ENCODE measurements around the gene ADAMTS14. TPM values are rescaled to one million over a fixed set of nuclear protein-coding genes. Genes with fewer than 3 reads are reported as not detected.

ADAMTS14 gene
- total RNA-seq, 4 donors from 2014 or later = 4.2 to 12.1 (median 7.4) TPM

DNA sequence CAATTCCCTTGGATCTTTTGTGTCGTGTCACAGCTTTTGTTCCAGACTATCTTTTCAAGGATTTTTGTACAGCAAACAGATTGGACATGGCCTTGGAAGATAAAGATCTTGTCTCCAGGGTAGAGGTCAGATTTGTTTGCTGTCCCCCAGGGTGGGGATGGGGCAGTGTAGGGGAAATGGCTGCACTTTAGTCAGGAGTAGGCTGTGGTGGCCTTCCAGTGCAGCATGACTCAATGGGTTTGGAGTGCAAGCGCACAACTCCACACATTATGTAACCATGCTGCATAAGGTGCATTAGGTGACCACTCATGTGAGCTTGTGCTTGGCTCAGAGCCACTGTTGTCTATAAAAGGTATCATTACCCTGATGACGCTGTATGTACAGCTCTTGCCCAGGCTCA is 23.9 kb upstream of the ADAMTS14 start:
- Histone ChIP-seq H3K27ac (no peak overlapping the region), H3K9me3 (peaks cover 0 to 13% (median 0%) of the 10 kb centered on the region in 4 donors), H3K4me3 (no peak overlapping the region), H3K4me1 (peaks cover 0 to 9% (median 0%) of the 10 kb centered on the region in 4 donors), H3K36me3 (no peaks in the 10 kb centered on the region), H3K27me3 (no peaks in the 10 kb centered on the region)
- no peak for TF ChIP-seq POLR2A (IDR thresholded peaks at IDR 0.05)
- TF ChIP-seq, protein P1, sequence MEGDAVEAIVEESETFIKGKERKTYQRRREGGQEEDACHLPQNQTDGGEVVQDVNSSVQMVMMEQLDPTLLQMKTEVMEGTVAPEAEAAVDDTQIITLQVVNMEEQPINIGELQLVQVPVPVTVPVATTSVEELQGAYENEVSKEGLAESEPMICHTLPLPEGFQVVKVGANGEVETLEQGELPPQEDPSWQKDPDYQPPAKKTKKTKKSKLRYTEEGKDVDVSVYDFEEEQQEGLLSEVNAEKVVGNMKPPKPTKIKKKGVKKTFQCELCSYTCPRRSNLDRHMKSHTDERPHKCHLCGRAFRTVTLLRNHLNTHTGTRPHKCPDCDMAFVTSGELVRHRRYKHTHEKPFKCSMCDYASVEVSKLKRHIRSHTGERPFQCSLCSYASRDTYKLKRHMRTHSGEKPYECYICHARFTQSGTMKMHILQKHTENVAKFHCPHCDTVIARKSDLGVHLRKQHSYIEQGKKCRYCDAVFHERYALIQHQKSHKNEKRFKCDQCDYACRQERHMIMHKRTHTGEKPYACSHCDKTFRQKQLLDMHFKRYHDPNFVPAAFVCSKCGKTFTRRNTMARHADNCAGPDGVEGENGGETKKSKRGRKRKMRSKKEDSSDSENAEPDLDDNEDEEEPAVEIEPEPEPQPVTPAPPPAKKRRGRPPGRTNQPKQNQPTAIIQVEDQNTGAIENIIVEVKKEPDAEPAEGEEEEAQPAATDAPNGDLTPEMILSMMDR (IDR thresholded peaks at IDR 0.05) = no peak
- TF ChIP-seq EP300 (IDR thresholded peaks at IDR 0.05) = no peak
- no peak for DNase-seq (ENCODE audit: low spot score in 2 of 2)
- 96 to 100% methylated on average over 3 of the region's 3 CpGs for WGBS, 2 donors

DNA sequence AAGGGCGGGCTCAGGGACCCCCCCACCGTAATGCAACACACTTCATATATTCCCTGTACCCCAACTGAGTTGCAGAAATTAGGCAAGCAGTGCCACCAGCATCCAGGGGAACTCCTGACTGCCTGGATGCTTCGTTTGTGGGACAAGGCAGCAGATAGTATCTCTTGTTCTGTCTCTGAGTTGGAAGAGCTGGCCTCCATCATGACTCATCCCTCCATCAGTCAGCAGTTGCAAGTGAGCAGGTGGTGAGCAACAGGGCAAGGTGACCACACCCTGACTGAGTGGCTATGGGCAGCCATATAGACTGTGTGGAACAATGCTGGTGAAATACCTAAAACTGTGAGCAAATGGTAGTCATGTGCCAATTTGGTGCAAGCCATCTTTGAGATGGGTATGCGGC is 22.8 kb upstream of the ADAMTS14 start:
- H3K27me3 ChIP-seq = no peaks in the 10 kb centered on the region
- peaks cover 0 to 13% (median 0%) of the 10 kb centered on the region in 4 donors for H3K9me3 ChIP-seq
- H3K4me3 ChIP-seq = no peak overlapping the region
- peaks cover 0 to 15% (median 0%) of the 10 kb centered on the region in 4 donors for H3K4me1 ChIP-seq
- no peaks in the 10 kb centered on the region for H3K36me3 ChIP-seq
- no peak overlapping the region for H3K27ac ChIP-seq
- 69 to 85% methylated on average over 4 of the region's 4 CpGs for WGBS, 2 donors
- DNase-seq (ENCODE audit: low spot score in 2 of 2) = no peak
- TF ChIP-seq, protein P1 (IDR thresholded peaks at IDR 0.05) = no peak
- TF ChIP-seq EP300 (IDR thresholded peaks at IDR 0.05) (no peak), POLR2A (IDR thresholded peaks at IDR 0.05) (no peak)

DNA sequence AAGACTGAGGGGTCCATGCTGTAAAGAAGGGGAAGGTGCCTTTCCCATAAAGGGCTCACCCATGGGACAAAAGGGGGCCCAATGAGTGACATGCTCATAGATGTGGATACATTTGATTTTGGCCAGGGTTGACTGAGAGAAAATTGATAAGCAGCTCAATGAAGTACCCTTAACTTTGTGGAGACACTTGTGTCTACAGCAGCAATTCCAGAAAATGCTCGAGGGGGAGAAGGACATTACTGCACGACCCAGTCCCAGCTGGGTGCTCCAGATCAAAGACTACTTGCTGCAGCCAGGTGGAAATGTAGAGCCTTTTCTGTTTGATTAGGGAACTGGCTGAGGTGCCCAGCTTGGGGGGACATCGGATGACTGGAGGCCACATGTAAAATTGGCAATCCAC is 22.2 kb upstream of the ADAMTS14 start:
- DNase-seq (ENCODE audit: low spot score in 2 of 2) = no peak
- WGBS, 2 donors = 93 to 98% methylated on average over 3 of the region's 3 CpGs
- H3K9me3 ChIP-seq = peaks cover 0 to 13% (median 0%) of the 10 kb centered on the region in 4 donors
- peaks cover 0 to 15% (median 0%) of the 10 kb centered on the region in 4 donors for H3K4me1 ChIP-seq
- H3K36me3 ChIP-seq = no peaks in the 10 kb centered on the region
- no peak overlapping the region for H3K27ac ChIP-seq
- TF ChIP-seq, protein P1 (IDR thresholded peaks at IDR 0.05) = no peak
- TF ChIP-seq EP300 (IDR thresholded peaks at IDR 0.05) = no peak
- TF ChIP-seq POLR2A (IDR thresholded peaks at IDR 0.05) = no peak
- no peaks in the 10 kb centered on the region for H3K27me3 ChIP-seq
- H3K4me3 ChIP-seq = no peak overlapping the region

DNA sequence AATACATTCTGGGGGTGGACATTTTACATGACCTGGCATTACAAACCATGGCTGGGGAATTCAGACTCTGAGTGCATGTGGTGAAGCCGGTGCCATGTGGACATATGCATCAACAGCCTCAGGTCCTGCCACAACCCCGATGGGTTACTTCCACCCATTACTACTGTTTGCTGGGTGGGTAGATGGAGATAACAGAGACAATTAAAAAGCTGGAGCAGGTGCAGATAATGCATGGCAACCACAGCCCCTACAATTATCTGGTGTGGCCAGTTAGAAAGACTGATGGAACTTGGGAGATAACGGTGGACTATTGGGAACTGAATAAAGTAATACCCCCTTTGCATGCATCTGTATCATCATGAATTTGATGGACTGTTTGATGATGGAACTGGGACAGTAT is 21.6 kb upstream of the ADAMTS14 start:
- Histone ChIP-seq H3K4me3 (no peak overlapping the region), H3K4me1 (peaks cover 0 to 15% (median 0%) of the 10 kb centered on the region in 4 donors), H3K27me3 (no peaks in the 10 kb centered on the region), H3K27ac (no peak overlapping the region), H3K9me3 (peaks cover 0 to 13% (median 0%) of the 10 kb centered on the region in 4 donors), H3K36me3 (no peaks in the 10 kb centered on the region)
- 96 to 97% methylated on average over 3 of the region's 3 CpGs for WGBS, 2 donors
- TF ChIP-seq, protein P1 (IDR thresholded peaks at IDR 0.05) = no peak
- TF ChIP-seq POLR2A (IDR thresholded peaks at IDR 0.05) (no peak), EP300 (IDR thresholded peaks at IDR 0.05) (no peak)
- DNase-seq (ENCODE audit: low spot score in 2 of 2) = no peak

DNA sequence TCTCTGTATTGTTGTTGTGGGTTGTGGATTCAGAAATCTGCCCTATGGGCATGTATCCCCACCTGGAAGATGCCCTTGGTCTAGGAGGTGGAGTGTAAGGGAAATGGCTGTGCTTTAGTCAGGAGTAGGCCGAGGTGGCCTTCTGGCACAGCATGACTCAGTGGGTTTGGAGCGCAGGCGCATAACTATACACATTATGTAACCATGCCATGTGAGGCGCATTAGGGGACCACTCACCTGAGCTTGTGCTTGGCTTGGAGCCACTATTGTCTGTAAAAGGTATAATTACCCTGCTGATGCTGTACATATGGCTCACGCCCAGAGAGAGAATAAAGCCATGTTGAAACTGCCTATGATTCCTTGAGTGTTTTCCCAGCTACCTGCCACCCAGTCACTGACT is 20.6 kb upstream of the ADAMTS14 start:
- TF ChIP-seq EP300 (IDR thresholded peaks at IDR 0.05) = no peak
- no peak for TF ChIP-seq POLR2A (IDR thresholded peaks at IDR 0.05)
- TF ChIP-seq, protein P1 (IDR thresholded peaks at IDR 0.05) = no peak
- peaks cover 0 to 15% (median 0%) of the 10 kb centered on the region in 4 donors for H3K4me1 ChIP-seq
- H3K27ac ChIP-seq = no peak overlapping the region
- H3K9me3 ChIP-seq = peaks cover 0 to 13% (median 0%) of the 10 kb centered on the region in 4 donors
- no peaks in the 10 kb centered on the region for H3K27me3 ChIP-seq
- H3K36me3 ChIP-seq = no peaks in the 10 kb centered on the region
- no peak for DNase-seq (ENCODE audit: low spot score in 2 of 2)
- H3K4me3 ChIP-seq = no peak overlapping the region
- WGBS, 2 donors = 97% methylated on average over 5 of the region's 5 CpGs

Data from tibial nerve (tissue), 4 donors.